K562 (cell line): Measurements from ENCODE around the gene FRMD4B. TPM values are rescaled to one million over a fixed set of nuclear protein-coding genes. Genes with fewer than 3 reads are reported as not detected.

Experiments
- ATAC-seq: fragments of 200-7000 bp; cut with Tn5 transposase; 3 replicates; pipeline ENCODE4 v1.9.1; 2020; ENCODE audit warnings: moderate library complexity
- BruUV-seq: library from RNA; stranded (reverse); fragments of 400-500 nt; replicated peaks from 2 replicates; lab custom pipeline; 2021; lab: Mats Ljungman, UMichigan
- CTCF ChIA-PET: fragments of 300-600 bp; formaldehyde crosslinking; extraction: SDS; loops from one replicate; lab custom pipeline; 2021; ENCODE audit warnings: low intra/inter-chr PET ratio; lab: Yijun Ruan, JAX
- POLR2A ChIA-PET: fragments of 300-600, 350-650 bp; sonication (Branson Sonifier 250); formaldehyde crosslinking; extraction: SDS; loops from one replicate; lab custom pipeline; 2021; ENCODE audit warnings: antibody characterized with exemption, inconsistent platforms; lab: Yijun Ruan, JAX
- DNase-seq, 4 experiments: peaks; one replicate each; pipeline versions ENCODE4 v3.0.0 to v3.0.0-alpha.2; 2011 to 2018; ENCODE audit warnings: low spot score in 3 of 4, mixed read lengths in 3 of 4; ENCODE audit errors: extremely low read depth in 1 of 4
- FAIRE-seq: peaks from 2 replicates; lab custom pipeline; 2011; peaks lifted over from hg19 to GRCh38; lab: Jason Lieb, UNC
- H2AFZ ChIP-seq: 2 replicates; pipeline ENCODE4 v1.6.0; 2011; ENCODE audit warnings: low read depth, low read length, control low read depth, inconsistent platforms
- H3K27ac ChIP-seq: fragments of 200-600 bp; 3 replicates; pipeline ENCODE4 v1.8.0; 2011; ENCODE audit warnings: low read depth, mild to moderate bottlenecking, control low read depth, inconsistent platforms, low read length, moderate library complexity, mixed read lengths; ENCODE audit errors: extremely low read depth
- H3K27me3 ChIP-seq, 2 experiments: fragments of 300-600 bp in 1 of 2; 2 replicates in 1 of 2; 3 replicates in 1 of 2; pipeline versions ENCODE4 v1.6.0 to v1.8.0; 2011; ENCODE audit warnings: inconsistent platforms in 2 of 2, low read length in 2 of 2, mild to moderate bottlenecking in 1 of 2, mixed read lengths in 1 of 2, moderate library complexity in 1 of 2; ENCODE audit not compliant: control insufficient read depth in 2 of 2, insufficient read depth in 2 of 2
- H3K36me3 ChIP-seq: fragments of 300-600 bp; 3 replicates; pipeline ENCODE4 v1.8.0; 2011; ENCODE audit warnings: mild to moderate bottlenecking, low read length, inconsistent platforms; ENCODE audit not compliant: control insufficient read depth, insufficient read depth
- H3K4me1 ChIP-seq, 2 experiments: fragments of 200-600 bp in 1 of 2; replicated peaks in 1 of 2; 2 replicates in 1 of 2; 3 replicates in 1 of 2; pipeline versions ENCODE4 v1.5.1 to v1.8.0; 2011; ENCODE audit warnings: inconsistent platforms in 2 of 2, low read length in 2 of 2, mild to moderate bottlenecking in 1 of 2, mixed read lengths in 1 of 2, moderate library complexity in 1 of 2; ENCODE audit not compliant: control insufficient read depth in 2 of 2, insufficient read depth in 2 of 2
- H3K4me2 ChIP-seq: 2 replicates; pipeline ENCODE4 v1.6.1; 2011; ENCODE audit warnings: low read length, control low read depth, inconsistent platforms, mixed read lengths; ENCODE audit not compliant: insufficient read depth
- H3K4me3 ChIP-seq: fragments of 200-600 bp; sonication (generic), shearing (Covaris generic); 2 replicates; pipeline ENCODE4 v1.5.1; 2016; ENCODE audit warnings: control low read depth, inconsistent platforms
- H3K79me2 ChIP-seq: fragments of 200-600 bp; 3 replicates; pipeline ENCODE4 v1.8.0; 2011; ENCODE audit warnings: low read length, inconsistent platforms; ENCODE audit not compliant: control insufficient read depth, insufficient read depth
- H3K9ac ChIP-seq, 2 experiments: 2 replicates each; pipeline versions ENCODE4 v1.6.0 to v1.6.1; 2011; ENCODE audit warnings: low read depth in 2 of 2, low read length in 2 of 2, control low read depth in 1 of 2, inconsistent platforms in 1 of 2, mild to moderate bottlenecking in 1 of 2, mixed read lengths in 1 of 2; ENCODE audit not compliant: insufficient read depth in 1 of 2
- H3K9me1 ChIP-seq: one replicate; pipeline ENCODE4 v1.6.0; 2011; ENCODE audit warnings: inconsistent platforms, mild to moderate bottlenecking, low read length, moderate library complexity; ENCODE audit not compliant: control insufficient read depth, insufficient read depth
- H3K9me3 ChIP-seq: replicated peaks from 2 replicates; pipeline ENCODE4 v1.5.1; 2011; ENCODE audit warnings: low read depth, low read length, inconsistent platforms; ENCODE audit not compliant: control insufficient read depth, insufficient read depth
- H4K20me1 ChIP-seq: replicated peaks from 2 replicates; pipeline ENCODE4 v1.6.1; 2011; ENCODE audit warnings: low read length, inconsistent platforms, mixed read lengths; ENCODE audit not compliant: control insufficient read depth, insufficient read depth
- CEBPB ChIP-seq: fragments of 450-650 bp; IDR thresholded peaks from 2 replicates; pipeline ENCODE4 v1.6.1; 2016; ENCODE audit warnings: missing genetic modification characterization, missing compliant biosample characterization
- CREB3L1 ChIP-seq: fragments of 450-650 bp; IDR thresholded peaks from 2 replicates; pipeline ENCODE4 v1.6.1; 2014; ENCODE audit warnings: low read depth, mild to moderate bottlenecking, moderate library complexity, borderline replicate concordance
- CTCFL ChIP-seq: IDR thresholded peaks from 2 replicates; pipeline ENCODE4 v1.6.1; 2011; ENCODE audit warnings: borderline replicate concordance, low read depth, mild to moderate bottlenecking, moderate library complexity, low read length; ENCODE audit not compliant: insufficient read depth, poor library complexity, severe bottlenecking
- ETV5 ChIP-seq: sonication (generic); formaldehyde crosslinking; IDR thresholded peaks from 2 replicates; pipeline ENCODE4 v1.4.0; 2020; ENCODE audit warnings: low read depth, mild to moderate bottlenecking, missing genetic modification reagents
- FOXJ3 ChIP-seq: sonication (generic); formaldehyde crosslinking; IDR thresholded peaks from 2 replicates; pipeline ENCODE4 v1.4.0; 2020; ENCODE audit warnings: mild to moderate bottlenecking, missing genetic modification reagents
- KHSRP ChIP-seq: fragments of 450-650 bp; IDR thresholded peaks from 2 replicates; pipeline ENCODE4 v1.6.1; 2017
- LCOR ChIP-seq: sonication (generic); formaldehyde crosslinking; IDR thresholded peaks from 2 replicates; pipeline ENCODE4 v1.8.0; 2022; ENCODE audit warnings: mild to moderate bottlenecking, missing genetic modification reagents
- MAZ ChIP-seq, 2 experiments: fragments of 450-650 bp in 1 of 2; sonication (generic) in 1 of 2; formaldehyde crosslinking; IDR thresholded peaks in 1 of 2; conservative IDR thresholded peaks in 1 of 2; 2 replicates each; pipeline versions ENCODE4 v1.4.0 to v1.5.0; 2020; ENCODE audit warnings: mild to moderate bottlenecking in 1 of 2, missing genetic modification reagents in 1 of 2
- TBP ChIP-seq: optimal IDR thresholded peaks from 2 replicates; pipeline ENCODE3; 2011; ENCODE audit warnings: low read depth, low read length, improper control_type of control experiment
- TSHZ1 ChIP-seq: fragments of 250-450 bp; sonication (Bioruptor Pico); IDR thresholded peaks from 2 replicates; pipeline ENCODE4 v1.4.0; 2020; ENCODE audit warnings: mild to moderate bottlenecking, moderate library complexity
- ZFX ChIP-seq: sonication (generic); formaldehyde crosslinking; IDR thresholded peaks from 2 replicates; pipeline ENCODE4 v1.8.0; 2022; ENCODE audit warnings: mild to moderate bottlenecking, missing genetic modification reagents, moderate library complexity
- ZNF175 ChIP-seq: fragments of 200-800 bp; sonication (Bioruptor generic); IDR thresholded peaks from 2 replicates; pipeline ENCODE4 v1.6.1; 2016; ENCODE audit warnings: low read depth, mild to moderate bottlenecking, missing genetic modification characterization, missing compliant biosample characterization
- ZNF253 ChIP-seq: fragments of 250-450 bp; sonication (Bioruptor Pico); conservative IDR thresholded peaks from 2 replicates; pipeline ENCODE4 v1.6.1; 2021; ENCODE audit warnings: mild to moderate bottlenecking
- ZNF436 ChIP-seq: fragments of 250-450, 450-650 bp; sonication (Bioruptor Pico); formaldehyde crosslinking; IDR thresholded peaks from 2 replicates; pipeline ENCODE4 v1.7.0; 2020; ENCODE audit warnings: mild to moderate bottlenecking
- WGBS: fragments of 100-300 bp; shearing (Covaris generic); methylation state at CpG from one replicate; pipeline ENCODE4 v1.1.6; 2016; ENCODE audit warnings: low coverage, mixed read lengths; ENCODE audit not compliant: insufficient coverage; ENCODE audit errors: missing lambda C conversion rate; 5-methylcytosine and 5-hydroxymethylcytosine counted together
- in situ Hi-C: fragments of 300-500 bp; cut with MboI; formaldehyde crosslinking; loops from 4 replicates; pipeline ENCODE4 v1.15.0; 2018; ENCODE audit warnings: inconsistent platforms, mixed read lengths
- intact Hi-C: fragments of 100-400 bp; cut with micrococcal nuclease; formaldehyde crosslinking; loops from 2 replicates; pipeline ENCODE4 v1.14.2; 2022
- polyA plus RNA-seq, 8 experiments: library from polyadenylated mRNA; depleted of rRNA in 4 of 8; stranded (reverse) in 5 of 8; unstranded in 3 of 8; fragments of >200 nt; fragmentation: Nextera tagmentation in 2 of 8; fragmentation: Illumina TruSeq in 1 of 8; extraction: Ambion mirVana in 2 of 8; extraction: Trizol in 1 of 8; gene quantifications; 2 replicates each; pipeline versions ENCODE4 v1.2.1 to v1.2.3, GENCODE V29; 2011 to 2014; ENCODE audit warnings: inconsistent platforms in 1 of 8, missing spikeins in 1 of 8
- total RNA-seq, 7 experiments: library from RNA; depleted of rRNA in 6 of 7; stranded (reverse); fragments of >200 nt in 6 of 7; fragmentation: Illumina TruSeq in 2 of 7; extraction: Trizol in 2 of 7; gene quantifications; 2 replicates each; pipeline versions ENCODE4 v1.2.1 to v1.2.3, GENCODE V29; 2011 to 2021; ENCODE audit warnings: low replicate concordance in 1 of 7

The FRMD4B gene
- total and polyA plus RNA-seq, 9 of the 15 experiments (the other 6 are each of a cell fraction or from before 2014, with no cell fraction given) = 0.03 to 0.09 (median 0.04) TPM; not detected in 3

- Histone ChIP-seq H3K27me3 (no peaks in the 10 kb centered on the region; a peak in 1 of 5 replicates), H3K9me3 (no peaks in the 10 kb centered on the region), H3K4me3 (no peak overlapping the region), H2AFZ (no peak overlapping the region), H3K79me2 (no peaks in the 10 kb centered on the region), H3K9ac (no peak overlapping the region), H3K4me2 (no peak overlapping the region), H3K36me3 (no peaks in the 10 kb centered on the region), H3K9me1 (no peaks in the 10 kb centered on the region), H4K20me1 (no peaks in the 10 kb centered on the region), H3K27ac (no peak overlapping the region), H3K4me1 (no peaks in the 10 kb centered on the region)
- WGBS = 5% methylated on average over 6 of the region's 9 CpGs
- in situ Hi-C loops = no loop called here
- ChIA-PET POLR2A (interaction anchor here (0.6 kb wide), 1 partner anchor 48 kb away, joined by 3 read pairs; no protein-coding TSS in a partner anchor), CTCF (no interaction called here)
- FAIRE-seq = no peak
- no peak for DNase-seq
- ATAC-seq = no peak
- intact Hi-C loops = no loop called here
- no TSS peak for BruUV-seq
- TF ChIP-seq FOXJ3 (CRISPR knock-in tag) = no peak
- no peak for TF ChIP-seq ZFX
- TF ChIP-seq ZNF175 (CRISPR knock-in tag) = no peak
- no peak for TF ChIP-seq MAZ (CRISPR knock-in tag; conservative IDR thresholded peaks at IDR 0.05 in 1 of 2, IDR thresholded peaks at IDR 0.05 in 1 of 2)
- no peak for TF ChIP-seq CREB3L1
- TF ChIP-seq ETV5 (CRISPR knock-in tag) = no peak
- no peak for TF ChIP-seq TSHZ1 (CRISPR knock-in tag)
- TF ChIP-seq CTCFL = no peak
- no peak for TF ChIP-seq KHSRP
- TF ChIP-seq ZNF253 (CRISPR knock-in tag) = no peak
- TF ChIP-seq CEBPB (tag) = no peak
- no peak for TF ChIP-seq LCOR
- no peak for TF ChIP-seq ZNF436 (CRISPR knock-in tag)
- TF ChIP-seq TBP = no peak
These were observed 64.4 kb downstream of the FRMD4B start for GRCh38 chr3:69321301-69322157.
